ENCODE data around the gene SLC50A1.

SLC50A1 gene

DNA sequence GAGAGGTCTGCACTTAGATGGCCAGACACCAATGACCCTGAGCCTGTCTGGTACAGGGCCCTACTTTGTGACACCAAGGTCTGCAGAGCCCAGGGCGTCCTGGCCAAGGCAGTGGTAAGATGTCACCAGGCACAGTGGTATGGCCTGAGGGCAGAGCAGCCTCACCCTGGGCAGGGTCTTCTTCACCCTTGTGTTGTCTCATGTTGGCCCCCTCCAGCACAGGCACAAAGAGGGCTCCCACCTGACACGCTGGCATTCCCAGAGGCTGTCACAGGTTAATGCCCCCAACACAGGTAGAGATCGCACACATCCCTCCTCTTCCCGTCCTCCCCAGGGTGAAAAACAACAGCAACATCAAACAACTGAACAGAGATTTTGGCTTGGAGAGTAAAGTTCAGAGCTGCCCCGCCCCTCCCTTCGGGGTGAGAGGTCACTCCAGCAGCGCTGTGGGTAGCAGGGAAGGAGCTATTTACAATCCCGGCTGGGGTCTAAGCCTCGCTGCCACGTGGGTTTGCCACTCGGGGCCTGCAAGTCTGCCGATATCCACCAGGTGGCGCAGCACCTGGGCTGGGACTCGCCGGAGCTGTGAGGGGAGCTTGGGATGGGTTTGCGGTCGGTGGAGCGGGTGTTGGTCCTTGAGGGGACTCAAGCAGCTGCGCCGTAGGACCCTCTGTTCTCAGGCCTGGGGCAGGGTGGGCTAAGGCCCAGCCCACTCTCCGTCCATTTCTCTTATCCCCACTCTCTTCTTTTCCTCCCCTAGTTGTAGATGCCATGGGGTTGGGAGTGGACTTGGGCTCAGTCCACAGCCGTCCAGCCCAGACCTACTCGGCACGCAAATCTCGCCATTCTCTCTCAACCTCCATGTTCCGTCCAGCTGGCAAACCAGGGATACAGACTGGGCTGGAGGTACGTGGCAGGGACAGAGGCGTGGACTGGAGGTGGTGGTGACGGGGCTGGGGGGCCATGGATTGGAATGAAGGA, 44.3 kb upstream of the SLC50A1 start (continued):
- TF ChIP-seq, protein P1, sequence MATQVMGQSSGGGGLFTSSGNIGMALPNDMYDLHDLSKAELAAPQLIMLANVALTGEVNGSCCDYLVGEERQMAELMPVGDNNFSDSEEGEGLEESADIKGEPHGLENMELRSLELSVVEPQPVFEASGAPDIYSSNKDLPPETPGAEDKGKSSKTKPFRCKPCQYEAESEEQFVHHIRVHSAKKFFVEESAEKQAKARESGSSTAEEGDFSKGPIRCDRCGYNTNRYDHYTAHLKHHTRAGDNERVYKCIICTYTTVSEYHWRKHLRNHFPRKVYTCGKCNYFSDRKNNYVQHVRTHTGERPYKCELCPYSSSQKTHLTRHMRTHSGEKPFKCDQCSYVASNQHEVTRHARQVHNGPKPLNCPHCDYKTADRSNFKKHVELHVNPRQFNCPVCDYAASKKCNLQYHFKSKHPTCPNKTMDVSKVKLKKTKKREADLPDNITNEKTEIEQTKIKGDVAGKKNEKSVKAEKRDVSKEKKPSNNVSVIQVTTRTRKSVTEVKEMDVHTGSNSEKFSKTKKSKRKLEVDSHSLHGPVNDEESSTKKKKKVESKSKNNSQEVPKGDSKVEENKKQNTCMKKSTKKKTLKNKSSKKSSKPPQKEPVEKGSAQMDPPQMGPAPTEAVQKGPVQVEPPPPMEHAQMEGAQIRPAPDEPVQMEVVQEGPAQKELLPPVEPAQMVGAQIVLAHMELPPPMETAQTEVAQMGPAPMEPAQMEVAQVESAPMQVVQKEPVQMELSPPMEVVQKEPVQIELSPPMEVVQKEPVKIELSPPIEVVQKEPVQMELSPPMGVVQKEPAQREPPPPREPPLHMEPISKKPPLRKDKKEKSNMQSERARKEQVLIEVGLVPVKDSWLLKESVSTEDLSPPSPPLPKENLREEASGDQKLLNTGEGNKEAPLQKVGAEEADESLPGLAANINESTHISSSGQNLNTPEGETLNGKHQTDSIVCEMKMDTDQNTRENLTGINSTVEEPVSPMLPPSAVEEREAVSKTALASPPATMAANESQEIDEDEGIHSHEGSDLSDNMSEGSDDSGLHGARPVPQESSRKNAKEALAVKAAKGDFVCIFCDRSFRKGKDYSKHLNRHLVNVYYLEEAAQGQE (tag by site-specific recombination; IDR thresholded peaks at IDR 0.05) = no peak
- TF ChIP-seq, protein P2, sequence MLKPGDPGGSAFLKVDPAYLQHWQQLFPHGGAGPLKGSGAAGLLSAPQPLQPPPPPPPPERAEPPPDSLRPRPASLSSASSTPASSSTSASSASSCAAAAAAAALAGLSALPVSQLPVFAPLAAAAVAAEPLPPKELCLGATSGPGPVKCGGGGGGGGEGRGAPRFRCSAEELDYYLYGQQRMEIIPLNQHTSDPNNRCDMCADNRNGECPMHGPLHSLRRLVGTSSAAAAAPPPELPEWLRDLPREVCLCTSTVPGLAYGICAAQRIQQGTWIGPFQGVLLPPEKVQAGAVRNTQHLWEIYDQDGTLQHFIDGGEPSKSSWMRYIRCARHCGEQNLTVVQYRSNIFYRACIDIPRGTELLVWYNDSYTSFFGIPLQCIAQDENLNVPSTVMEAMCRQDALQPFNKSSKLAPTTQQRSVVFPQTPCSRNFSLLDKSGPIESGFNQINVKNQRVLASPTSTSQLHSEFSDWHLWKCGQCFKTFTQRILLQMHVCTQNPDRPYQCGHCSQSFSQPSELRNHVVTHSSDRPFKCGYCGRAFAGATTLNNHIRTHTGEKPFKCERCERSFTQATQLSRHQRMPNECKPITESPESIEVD (tag by site-specific recombination; IDR thresholded peaks at IDR 0.05) = no peak
- TF ChIP-seq ZFHX2 (tag by site-specific recombination; conservative IDR thresholded peaks at IDR 0.05) (no peak), ZNF660 (tag by site-specific recombination; IDR thresholded peaks at IDR 0.05) (peak; percentile 24; the same call in 1 of the 2 replicates), BCL6B (tag by site-specific recombination; IDR thresholded peaks at IDR 0.05) (no peak), ZBTB8A (tag by site-specific recombination; IDR thresholded peaks at IDR 0.05) (peak; percentile 43; the same call in 1 of the 2 replicates), ZBTB48 (tag by site-specific recombination; IDR thresholded peaks at IDR 0.05) (no peak; the same call in 1 of the 2 replicates), ZNF843 (tag by site-specific recombination; IDR thresholded peaks at IDR 0.05) (no peak), OVOL3 (tag by site-specific recombination; IDR thresholded peaks at IDR 0.05) (no peak), GLIS2 (tag by site-specific recombination; IDR thresholded peaks at IDR 0.05) (peak; percentile 69), ZNF558 (tag by site-specific recombination; IDR thresholded peaks at IDR 0.05) (no peak), SP7 (tag by site-specific recombination; IDR thresholded peaks at IDR 0.05) (peak; percentile 47), ZNF335 (tag by site-specific recombination; conservative IDR thresholded peaks at IDR 0.05) (peak; percentile 45), GLIS1 (tag by site-specific recombination; IDR thresholded peaks at IDR 0.05) (peak; percentile 78), ZXDB (tag by site-specific recombination; IDR thresholded peaks at IDR 0.05) (no peak), OSR2 (tag by site-specific recombination; IDR thresholded peaks at IDR 0.05) (0 out of 2 replicates have a peak, but pooled peaks have one; percentile 9), ZNF610 (tag by site-specific recombination; IDR thresholded peaks at IDR 0.05; ENCODE audit: borderline replicate concordance) (0 out of 2 replicates have a peak, but pooled peaks have one; percentile 27), ZNF10 (tag by site-specific recombination; IDR thresholded peaks at IDR 0.05) (0 out of 2 replicates have a peak, but pooled peaks have one; percentile 22), ZNF600 (tag by site-specific recombination; IDR thresholded peaks at IDR 0.05) (0 out of 2 replicates have a peak, but pooled peaks have one; percentile 21), KLF17 (tag by site-specific recombination; IDR thresholded peaks at IDR 0.05) (peak; percentile 73; the same call in 1 of the 2 replicates), ZNF654 (tag by site-specific recombination; IDR thresholded peaks at IDR 0.05; ENCODE audit: low read depth) (peak; percentile 45), ZEB2 (tag by site-specific recombination; IDR thresholded peaks at IDR 0.05) (peak; percentile 39; the same call in 1 of the 2 replicates), SP3 (tag by site-specific recombination; IDR thresholded peaks at IDR 0.05) (0 out of 2 replicates have a peak, but pooled peaks have one; percentile 17), ZNF561 (tag by site-specific recombination; IDR thresholded peaks at IDR 0.05; ENCODE audit: borderline replicate concordance) (peak; percentile 53; the same call in 1 of the 2 replicates), ZNF239 (tag by site-specific recombination; IDR thresholded peaks at IDR 0.05) (no peak)
- TF ChIP-seq, protein P3, sequence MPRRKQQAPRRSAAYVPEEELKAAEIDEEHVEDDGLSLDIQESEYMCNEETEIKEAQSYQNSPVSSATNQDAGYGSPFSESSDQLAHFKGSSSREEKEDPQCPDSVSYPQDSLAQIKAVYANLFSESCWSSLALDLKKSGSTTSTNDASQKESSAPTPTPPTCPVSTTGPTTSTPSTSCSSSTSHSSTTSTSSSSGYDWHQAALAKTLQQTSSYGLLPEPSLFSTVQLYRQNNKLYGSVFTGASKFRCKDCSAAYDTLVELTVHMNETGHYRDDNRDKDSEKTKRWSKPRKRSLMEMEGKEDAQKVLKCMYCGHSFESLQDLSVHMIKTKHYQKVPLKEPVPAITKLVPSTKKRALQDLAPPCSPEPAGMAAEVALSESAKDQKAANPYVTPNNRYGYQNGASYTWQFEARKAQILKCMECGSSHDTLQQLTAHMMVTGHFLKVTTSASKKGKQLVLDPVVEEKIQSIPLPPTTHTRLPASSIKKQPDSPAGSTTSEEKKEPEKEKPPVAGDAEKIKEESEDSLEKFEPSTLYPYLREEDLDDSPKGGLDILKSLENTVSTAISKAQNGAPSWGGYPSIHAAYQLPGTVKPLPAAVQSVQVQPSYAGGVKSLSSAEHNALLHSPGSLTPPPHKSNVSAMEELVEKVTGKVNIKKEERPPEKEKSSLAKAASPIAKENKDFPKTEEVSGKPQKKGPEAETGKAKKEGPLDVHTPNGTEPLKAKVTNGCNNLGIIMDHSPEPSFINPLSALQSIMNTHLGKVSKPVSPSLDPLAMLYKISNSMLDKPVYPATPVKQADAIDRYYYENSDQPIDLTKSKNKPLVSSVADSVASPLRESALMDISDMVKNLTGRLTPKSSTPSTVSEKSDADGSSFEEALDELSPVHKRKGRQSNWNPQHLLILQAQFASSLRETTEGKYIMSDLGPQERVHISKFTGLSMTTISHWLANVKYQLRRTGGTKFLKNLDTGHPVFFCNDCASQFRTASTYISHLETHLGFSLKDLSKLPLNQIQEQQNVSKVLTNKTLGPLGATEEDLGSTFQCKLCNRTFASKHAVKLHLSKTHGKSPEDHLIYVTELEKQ (tag by site-specific recombination; IDR thresholded peaks at IDR 0.05; ENCODE audit: borderline replicate concordance) = no peak
- TF ChIP-seq, protein P4, sequence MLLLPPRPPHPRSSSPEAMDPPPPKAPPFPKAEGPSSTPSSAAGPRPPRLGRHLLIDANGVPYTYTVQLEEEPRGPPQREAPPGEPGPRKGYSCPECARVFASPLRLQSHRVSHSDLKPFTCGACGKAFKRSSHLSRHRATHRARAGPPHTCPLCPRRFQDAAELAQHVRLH (tag by site-specific recombination; IDR thresholded peaks at IDR 0.05) = no peak

Measured in HEK293 (cell line).